NOMO-1 treated with dmso at 0.1 percent for 144 hours (cell line): ENCODE results near the gene SH2D2A.

ENCODE experiments used
- DNase-seq: peaks from one replicate; lab custom pipeline; 2025; ENCODE audit not compliant: unreplicated experiment; lab: John Stamatoyannopoulos, UW

SH2D2A gene

GRCh38 chr1:156816561-156817328 lies at the start of gene SH2D2A:
SH2D2A (minus strand) TSS chr1:156816848; CDS start chr1:156816708, 140 bp downstream.
- peak; percentile 42 for DNase-seq

GRCh38 chr1:156865865-156866248 lies 49.2 kb upstream of the SH2D2A start:
- no peak for DNase-seq

- no peak for DNase-seq
Observed at GRCh38 chr1:156865258-156865657, 48.6 kb upstream of the SH2D2A start.

GRCh38 chr1:156864796-156865195 lies 48.1 kb upstream of the SH2D2A start:
- DNase-seq, result no peak

- DNase-seq, result no peak
Observed at GRCh38 chr1:156863631-156864030, 47.0 kb upstream of the SH2D2A start.

GRCh38 chr1:156862997-156863599 lies 46.5 kb upstream of the SH2D2A start:
- no peak for DNase-seq

GRCh38 chr1:156862584-156862983 lies 45.9 kb upstream of the SH2D2A start:
- DNase-seq, result no peak

- no peak for DNase-seq
Observed at GRCh38 chr1:156860628-156861423, 44.2 kb upstream of the SH2D2A start, which contains the start of gene NTRK1. NTRK1 (plus strand) TSS chr1:156860865; CDS start chr1:156860935, 70 bp downstream.

- DNase-seq, result no peak
Observed at GRCh38 chr1:156860113-156860627, 43.5 kb upstream of the SH2D2A start.

- no peak for DNase-seq
Observed at GRCh38 chr1:156859523-156860112, 43.0 kb upstream of the SH2D2A start.

- DNase-seq, result no peak
Observed at GRCh38 chr1:156858959-156859522, 42.4 kb upstream of the SH2D2A start, which contains the start of gene INSRR. INSRR (minus strand) TSS chr1:156859117; CDS start chr1:156858621, 496 bp downstream.

- DNase-seq, result no peak
Observed at GRCh38 chr1:156858555-156858956, 41.9 kb upstream of the SH2D2A start.

- no peak for DNase-seq
Observed at GRCh38 chr1:156857532-156857931, 40.9 kb upstream of the SH2D2A start.

- no peak for DNase-seq
Observed at GRCh38 chr1:156856282-156856785, 39.7 kb upstream of the SH2D2A start.

- DNase-seq, result no peak
Observed at GRCh38 chr1:156854634-156855033, 38.0 kb upstream of the SH2D2A start.

GRCh38 chr1:156853761-156854160 lies 37.1 kb upstream of the SH2D2A start:
- no peak for DNase-seq

GRCh38 chr1:156852418-156852874 lies 35.8 kb upstream of the SH2D2A start:
- DNase-seq, result no peak

GRCh38 chr1:156851779-156852417 lies 35.2 kb upstream of the SH2D2A start:
- no peak for DNase-seq

- DNase-seq, result no peak
Observed at GRCh38 chr1:156849151-156849496, 32.5 kb upstream of the SH2D2A start.
